Neural cell (in vitro differentiated cells): ENCODE results near the gene LRRC2.

Experiments used
- EZH2 ChIP-seq: fragments of 200-600, 300-800 bp; shearing (Covaris generic), sonication (generic); IDR thresholded peaks from 2 replicates; pipeline ENCODE4 v1.6.1; 2014; ENCODE audit warnings: antibody characterized with exemption, low read length, borderline replicate concordance, mild to moderate bottlenecking; ENCODE audit not compliant: insufficient read depth, poor library complexity, severe bottlenecking
- REST ChIP-seq: IDR thresholded peaks from 2 replicates; pipeline ENCODE4 v1.6.1; 2012; ENCODE audit warnings: borderline replicate concordance
- TF ChIP-seq, protein P1 (sequence below): fragments of 450-650 bp; IDR thresholded peaks from 2 replicates; pipeline ENCODE4 v1.5.1; 2014; ENCODE audit warnings: antibody characterized with exemption, mild to moderate bottlenecking, moderate library complexity; ENCODE audit not compliant: poor library complexity, severe bottlenecking

DNA sequence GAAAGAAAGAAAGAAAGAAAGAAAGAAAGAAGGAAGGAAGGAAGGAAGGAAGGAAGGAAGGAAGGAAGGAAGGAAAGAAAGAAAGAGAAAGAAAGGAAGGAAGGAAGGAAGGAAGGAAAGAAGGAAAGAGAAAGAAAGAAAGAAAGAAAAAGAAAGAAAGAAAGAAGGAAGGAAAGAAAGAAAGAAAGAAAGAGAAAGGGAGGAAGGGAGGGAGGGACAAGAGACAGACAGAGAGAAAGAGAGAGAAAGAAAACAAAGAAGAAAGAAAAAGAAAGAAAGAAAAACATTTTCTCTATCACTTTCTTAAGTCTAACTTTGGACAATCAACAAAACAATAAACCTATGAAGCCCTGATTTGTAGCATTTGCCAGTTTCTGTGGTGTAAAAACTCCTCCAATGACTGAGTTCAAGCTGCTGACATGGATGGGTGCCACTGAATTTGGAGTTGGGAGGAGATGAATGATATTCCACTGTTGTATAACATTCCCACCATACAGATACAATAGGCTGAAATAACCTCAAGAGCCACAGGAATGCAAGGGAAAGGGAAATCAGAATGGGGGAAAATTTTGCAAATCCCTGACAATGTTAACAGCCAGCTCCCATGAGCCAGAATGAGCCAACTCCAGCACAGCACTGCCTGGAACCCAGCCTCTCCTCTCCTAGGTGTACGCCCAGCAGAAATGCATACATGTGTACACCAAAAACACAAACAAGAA, 83.3 kb downstream of the LRRC2 start:
- TF ChIP-seq EZH2 (no peak), REST (no peak)
- TF ChIP-seq, protein P1, sequence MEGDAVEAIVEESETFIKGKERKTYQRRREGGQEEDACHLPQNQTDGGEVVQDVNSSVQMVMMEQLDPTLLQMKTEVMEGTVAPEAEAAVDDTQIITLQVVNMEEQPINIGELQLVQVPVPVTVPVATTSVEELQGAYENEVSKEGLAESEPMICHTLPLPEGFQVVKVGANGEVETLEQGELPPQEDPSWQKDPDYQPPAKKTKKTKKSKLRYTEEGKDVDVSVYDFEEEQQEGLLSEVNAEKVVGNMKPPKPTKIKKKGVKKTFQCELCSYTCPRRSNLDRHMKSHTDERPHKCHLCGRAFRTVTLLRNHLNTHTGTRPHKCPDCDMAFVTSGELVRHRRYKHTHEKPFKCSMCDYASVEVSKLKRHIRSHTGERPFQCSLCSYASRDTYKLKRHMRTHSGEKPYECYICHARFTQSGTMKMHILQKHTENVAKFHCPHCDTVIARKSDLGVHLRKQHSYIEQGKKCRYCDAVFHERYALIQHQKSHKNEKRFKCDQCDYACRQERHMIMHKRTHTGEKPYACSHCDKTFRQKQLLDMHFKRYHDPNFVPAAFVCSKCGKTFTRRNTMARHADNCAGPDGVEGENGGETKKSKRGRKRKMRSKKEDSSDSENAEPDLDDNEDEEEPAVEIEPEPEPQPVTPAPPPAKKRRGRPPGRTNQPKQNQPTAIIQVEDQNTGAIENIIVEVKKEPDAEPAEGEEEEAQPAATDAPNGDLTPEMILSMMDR, result no peak
